Measurements from ENCODE around the gene DGKB.

- TF ChIP-seq POLR2A (IDR thresholded peaks at IDR 0.05) (no peak), CTCF (IDR thresholded peaks at IDR 0.05) (no peak), EP300 (IDR thresholded peaks at IDR 0.05) (no peak)
Measured at GRCh38 chr7:14446219-14446618, 456.3 kb downstream of the DGKB start.

Measured in ovary (tissue), 3 donors.